H1 (cell line): ENCODE data around the gene CFAP54. TPM values are rescaled to one million over a fixed set of nuclear protein-coding genes. Genes with fewer than 3 reads are reported as not detected.

Experiments used
- GTF2F1 ChIP-seq: IDR thresholded peaks from 2 replicates; pipeline ENCODE4 v1.6.1; 2012; ENCODE audit warnings: low read depth, low read length, improper control_type of control experiment, borderline replicate concordance
- RFX5 ChIP-seq: IDR thresholded peaks from 2 replicates; pipeline ENCODE4 v1.6.1; 2011; ENCODE audit warnings: low read depth, low read length, improper control_type of control experiment, borderline replicate concordance
- TAF7 ChIP-seq: optimal IDR thresholded peaks from 2 replicates; pipeline ENCODE3; 2011; ENCODE audit warnings: low read depth, mild to moderate bottlenecking, inconsistent platforms, low read length, moderate library complexity, borderline replicate concordance
- TCF12 ChIP-seq: IDR thresholded peaks from 2 replicates; pipeline ENCODE4 v1.6.1; 2011; ENCODE audit warnings: low read depth, mild to moderate bottlenecking, low read length
- polyA plus RNA-seq, 7 experiments: library from polyadenylated mRNA; depleted of rRNA in 3 of 7; stranded (reverse) in 5 of 7; unstranded in 2 of 7; fragments of >200 nt in 5 of 7; fragments of 200-250 nt in 2 of 7; gene quantifications; 1 replicate in 5 of 7; 2 replicates in 1 of 7; 4 replicates in 1 of 7; pipeline versions ENCODE4 v1.2.1 to v1.2.3, GENCODE V29; 2011 to 2013; ENCODE audit warnings: missing spikeins in 2 of 7, mixed read lengths in 2 of 7
- total RNA-seq: library from RNA; stranded (reverse); fragmentation: NEBNext Ultra II Directional; extraction: Animal tissue kit (Norgen Biotek cat#: 25700); gene quantifications from 2 replicates; pipeline ENCODE4 v1.2.1, GENCODE V29; 2021
- TF ChIP-seq, protein P1 (sequence below): IDR thresholded peaks from 2 replicates; pipeline ENCODE4 v1.6.1; 2011; ENCODE audit warnings: low read depth, mild to moderate bottlenecking, low read length; ENCODE audit not compliant: insufficient read depth

The CFAP54 gene
- total and polyA plus RNA-seq, 2 of the 8 experiments (the other 6 are each of a cell fraction or from before 2014, with no cell fraction given): 0.17 to 0.33 TPM

- TF ChIP-seq RFX5: no peak
- TF ChIP-seq TCF12: no peak
- TF ChIP-seq GTF2F1: no peak
- TF ChIP-seq TAF7: no peak
- TF ChIP-seq, protein P1, sequence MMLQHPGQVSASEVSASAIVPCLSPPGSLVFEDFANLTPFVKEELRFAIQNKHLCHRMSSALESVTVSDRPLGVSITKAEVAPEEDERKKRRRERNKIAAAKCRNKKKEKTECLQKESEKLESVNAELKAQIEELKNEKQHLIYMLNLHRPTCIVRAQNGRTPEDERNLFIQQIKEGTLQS: no peak
These were observed 361.3 kb downstream of the CFAP54 start (continued) for GRCh38 chr12:96850676-96851075.
